ENCODE results near the gene DNAH12.
"Not testable (repeated sequence)": the region's sequence is repeated elsewhere in the genome, so short reads cannot be mapped to it uniquely, and the experiment has no call there.

Gene DNAH12

GRCh38 chr3:57409471-57409870 is 134.7 kb downstream of the DNAH12 start:
- DNase-seq: no peak

DNA sequence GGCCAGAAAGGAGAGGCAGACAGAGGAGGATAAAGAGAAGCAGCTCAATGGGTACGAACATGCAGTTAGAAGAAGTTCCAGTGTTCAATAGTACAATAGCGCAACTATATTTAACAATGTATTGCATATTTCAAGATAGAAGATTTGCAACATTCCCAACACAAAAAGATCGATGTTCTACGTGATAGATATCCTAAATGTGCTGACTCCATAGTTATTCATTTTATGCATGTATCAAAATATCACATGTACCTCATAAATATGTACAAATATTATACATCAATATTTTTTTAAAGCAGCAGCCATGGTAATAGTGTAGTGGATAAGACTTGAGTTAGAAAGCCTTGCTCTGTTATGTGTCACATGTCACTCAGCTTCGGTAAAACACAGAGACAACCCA is 141.5 kb downstream of the DNAH12 start:
- no peak for DNase-seq

GRCh38 chr3:57397175-57398026 is 146.7 kb downstream of the DNAH12 start:
- peak; percentile 35 to 41 for DNase-seq

- DNase-seq: peak in 1 of 2 donors; percentile 13
Measured at GRCh38 chr3:57393977-57394376, 150.2 kb downstream of the DNAH12 start.

DNA sequence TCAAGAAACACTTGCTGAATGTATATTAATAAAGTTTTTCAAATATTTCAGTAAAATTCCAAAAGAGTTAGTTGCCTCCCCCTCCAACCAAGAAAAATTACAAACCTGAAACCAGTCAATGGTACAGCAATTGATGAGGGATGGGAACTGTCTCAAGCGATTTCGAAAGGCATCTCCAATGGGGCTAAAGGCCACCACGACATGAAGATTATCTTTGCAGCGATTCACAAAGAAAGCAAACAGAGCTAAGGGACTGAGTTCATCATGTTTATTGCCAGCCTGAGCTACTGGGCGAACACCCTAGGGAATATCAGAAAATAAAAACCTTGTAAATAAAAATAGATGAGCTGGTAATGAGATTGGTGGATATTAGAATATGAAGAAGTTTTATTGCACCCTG is 152.4 kb downstream of the DNAH12 start:
- no peak for DNase-seq

- DNase-seq: peak; percentile 48
Measured at GRCh38 chr3:57389271-57389670, 154.9 kb downstream of the DNAH12 start.

GRCh38 chr3:57386307-57386706 is 157.8 kb downstream of the DNAH12 start:
- DNase-seq: no peak

GRCh38 chr3:57385498-57385897 is 158.6 kb downstream of the DNAH12 start:
- no peak for DNase-seq

DNA sequence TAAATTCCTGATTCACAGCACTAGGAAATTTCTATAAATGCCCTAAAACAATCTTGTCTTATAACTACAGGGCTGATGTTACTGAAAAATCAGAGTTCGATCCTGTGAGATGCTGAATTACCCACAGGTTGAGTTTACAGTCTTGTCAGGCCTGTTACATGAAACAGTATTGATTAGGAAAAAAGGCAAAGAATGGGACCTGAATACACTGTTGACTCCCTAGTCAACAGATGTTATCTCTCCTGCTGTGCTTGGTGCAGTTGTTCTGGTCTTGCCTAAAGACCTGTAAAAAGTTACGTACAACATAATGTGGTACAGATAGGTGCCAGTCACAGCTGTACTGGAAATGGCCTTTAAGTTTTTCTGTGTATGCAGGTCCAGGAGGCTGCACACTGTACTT is 160.3 kb downstream of the DNAH12 start:
- DNase-seq: no peak

DNA sequence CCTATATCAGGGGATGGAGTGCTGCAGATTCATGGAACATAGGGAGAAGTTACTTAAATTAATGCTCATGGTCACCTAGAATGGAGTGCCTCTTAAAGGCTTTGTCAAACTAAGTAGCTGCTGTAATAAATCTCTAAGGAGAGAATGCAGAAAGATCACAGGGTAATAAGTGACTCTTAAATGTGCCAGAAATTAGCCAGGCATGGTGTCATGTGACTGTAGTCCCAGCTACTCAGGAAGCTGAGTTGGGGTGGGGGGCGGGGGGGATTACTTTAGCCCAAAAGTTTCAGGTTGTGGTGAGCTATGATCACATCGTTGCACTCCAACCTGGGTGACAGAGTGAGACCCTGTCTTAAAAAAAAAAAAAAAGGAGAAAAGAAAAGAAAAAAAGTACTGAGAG is 160.7 kb downstream of the DNAH12 start:
- no peak for DNase-seq

DNA sequence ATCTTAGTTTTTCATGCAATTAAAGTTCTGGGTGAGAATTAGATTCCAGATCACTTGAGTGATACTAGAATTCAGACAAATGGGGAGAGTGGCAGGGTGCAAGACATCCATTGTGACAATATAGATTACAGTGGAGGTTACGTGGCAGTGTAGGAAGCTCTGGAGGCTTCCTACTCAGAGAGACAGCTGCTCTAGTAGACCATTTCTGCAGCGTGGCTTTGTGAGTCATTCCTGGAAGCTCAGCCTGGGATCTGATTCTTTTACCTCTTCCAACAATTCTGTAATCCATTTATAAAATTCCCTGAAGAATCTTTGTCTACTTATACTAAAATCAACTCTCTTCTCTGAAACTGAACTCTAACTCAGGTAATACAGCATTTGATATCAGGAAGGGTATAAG is 161.2 kb downstream of the DNAH12 start:
- peak in 1 of 2 donors; percentile 9 for DNase-seq

DNA sequence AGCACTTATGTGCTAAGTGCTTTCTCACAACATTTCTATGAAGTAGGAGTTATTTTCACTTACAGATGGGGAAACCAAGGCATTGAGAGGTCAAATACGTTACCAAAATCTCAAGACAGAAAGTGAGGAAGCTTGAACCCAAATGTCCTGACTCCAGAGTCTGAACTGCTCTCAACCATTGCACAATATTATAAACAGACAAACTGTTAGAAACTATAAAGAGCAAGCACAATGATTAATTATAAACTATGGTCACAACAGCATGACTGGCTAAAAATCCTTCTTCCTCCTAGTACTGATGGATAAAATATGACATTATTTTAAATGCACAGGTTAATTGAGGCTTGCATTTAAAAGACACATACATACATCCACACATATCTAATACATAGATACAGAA is 173.8 kb downstream of the DNAH12 start:
- DNase-seq: no peak

GRCh38 chr3:57365089-57365488 is 179.1 kb downstream of the DNAH12 start:
- DNase-seq: not testable (repeated sequence)

GRCh38 chr3:57356275-57356674 is 187.9 kb downstream of the DNAH12 start:
- DNase-seq: not testable (repeated sequence)

- peak in 1 of 2 donors; percentile 3 for DNase-seq
Measured at GRCh38 chr3:57354768-57355167, 189.4 kb downstream of the DNAH12 start.

- no peak for DNase-seq
Measured at GRCh38 chr3:57350271-57350670, 193.9 kb downstream of the DNAH12 start.

- DNase-seq: not testable (repeated sequence)
Measured at GRCh38 chr3:57339071-57339642, 205.0 kb downstream of the DNAH12 start.

DNA sequence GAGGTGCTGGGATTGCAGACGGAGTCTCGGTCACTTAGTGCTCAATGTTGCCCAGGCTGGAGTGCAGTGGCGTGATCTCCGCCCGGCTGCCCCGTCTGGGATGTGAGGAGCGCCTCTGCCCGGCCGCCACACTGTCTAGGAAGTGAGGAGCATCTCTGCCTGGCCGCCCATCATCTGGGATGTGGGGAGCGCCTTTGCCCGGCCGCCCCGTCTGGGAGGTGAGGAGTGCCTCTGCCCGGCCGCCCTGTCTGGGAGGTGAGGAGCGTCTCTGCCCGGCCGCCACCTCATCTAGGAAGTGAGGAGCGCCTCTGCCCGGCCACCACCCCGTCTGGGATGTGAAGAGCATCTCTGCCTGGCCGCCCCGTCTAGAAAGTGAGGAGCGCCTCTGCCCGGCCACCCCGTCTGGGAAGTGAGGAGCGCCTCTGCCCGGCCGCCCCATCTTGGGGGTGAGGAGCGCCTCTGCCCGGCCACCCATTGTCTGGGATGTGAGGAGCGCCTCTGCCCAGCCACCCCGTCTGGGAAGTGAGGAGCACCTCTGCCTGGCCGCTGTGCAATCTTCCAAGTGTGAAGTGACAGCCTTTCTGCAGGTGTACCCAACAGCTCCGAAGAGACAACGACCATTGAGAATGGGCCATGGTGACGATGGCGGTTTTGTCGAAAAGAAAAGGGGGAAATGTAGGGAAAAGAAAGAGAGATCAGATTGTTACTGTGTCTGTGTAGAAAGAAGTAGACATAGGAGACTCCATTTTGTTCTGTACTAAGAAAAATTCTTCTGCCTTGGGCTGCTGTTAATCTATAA is 205.7 kb downstream of the DNAH12 start:
- not testable (repeated sequence) for DNase-seq

- no peak for DNase-seq
Measured at GRCh38 chr3:57335283-57335938, 208.7 kb downstream of the DNAH12 start.

GRCh38 chr3:57331078-57331610 is 213.0 kb downstream of the DNAH12 start:
- no peak for DNase-seq

DNA sequence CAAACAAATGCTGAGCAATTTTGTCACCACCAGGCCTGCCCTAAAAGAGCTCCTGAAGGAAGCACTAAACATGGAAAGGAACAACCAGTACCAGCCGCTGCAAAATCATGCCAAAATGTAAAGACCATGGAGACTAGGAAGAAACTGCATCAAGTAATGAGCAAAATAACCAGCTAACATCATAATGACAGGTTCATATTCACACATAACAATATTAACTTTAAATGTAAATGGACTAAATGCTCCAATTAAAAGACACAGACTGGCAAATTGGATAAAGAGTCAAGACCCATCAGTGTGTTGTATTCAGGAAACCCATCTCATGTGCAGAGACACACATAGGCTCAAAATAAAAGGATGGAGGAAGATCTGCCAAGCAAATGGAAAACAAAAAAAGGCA is 217.6 kb downstream of the DNAH12 start:
- DNase-seq: not testable (repeated sequence)

- no peak for DNase-seq
Measured at GRCh38 chr3:57314204-57314603, 229.9 kb downstream of the DNAH12 start.

All from inflammatory macrophage treated with lipopolysaccharide for 1 hour (primary cell).